Measurements from ENCODE around the gene GAPVD1.

GRCh38 chr9:125372441-125373226 lies 111.0 kb downstream of the GAPVD1 start:
- TF ChIP-seq CTCF (IDR thresholded peaks at IDR 0.05; ENCODE audit: low read depth, low read length) (no peak), EZH2phosphoT487 (IDR thresholded peaks at IDR 0.05; ENCODE audit: low read depth) (no peak)
